Uterus (tissue), 2 donors: ENCODE measurements around the gene PORCN.

Experiments used
- POLR2A ChIP-seq, 2 donors: fragments of 450-650 bp; IDR thresholded peaks; one replicate each; pipeline ENCODE4 v1.6.1; 2016; ENCODE audit warnings: antibody characterized with exemption in 2 of 2, mild to moderate bottlenecking in 1 of 2, moderate library complexity in 1 of 2
- TF ChIP-seq, protein P1 (sequence below), 4 experiments: fragments of 200-600 bp in 2 of 4; fragments of 450-650 bp in 2 of 4; sonication (generic) in 2 of 4; IDR thresholded peaks; one replicate each; pipeline ENCODE4 v1.5.1; 2016 to 2019; ENCODE audit warnings: antibody characterized with exemption in 4 of 4, mild to moderate bottlenecking in 2 of 4, moderate library complexity in 1 of 4

DNA sequence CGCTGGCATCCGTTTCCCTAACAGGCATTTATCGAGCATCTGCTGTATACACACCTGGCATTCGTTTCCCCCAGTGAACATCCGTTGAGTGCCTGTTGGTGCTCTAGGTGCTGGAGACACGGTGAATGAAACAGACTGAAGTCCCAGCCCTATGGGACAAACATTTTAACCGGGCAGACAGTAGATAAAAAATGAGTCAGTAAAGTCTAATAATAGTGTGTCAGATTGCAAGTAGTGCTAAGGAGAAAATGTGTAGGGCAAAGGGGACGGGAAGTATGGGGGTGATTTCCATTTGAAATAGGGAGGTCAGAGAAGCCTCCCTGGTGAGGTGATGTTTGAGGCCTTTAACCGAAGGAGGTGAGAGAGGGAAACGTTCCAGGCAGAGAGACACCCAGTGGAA, 7.5 kb downstream of the PORCN start:
- TF ChIP-seq, protein P1, sequence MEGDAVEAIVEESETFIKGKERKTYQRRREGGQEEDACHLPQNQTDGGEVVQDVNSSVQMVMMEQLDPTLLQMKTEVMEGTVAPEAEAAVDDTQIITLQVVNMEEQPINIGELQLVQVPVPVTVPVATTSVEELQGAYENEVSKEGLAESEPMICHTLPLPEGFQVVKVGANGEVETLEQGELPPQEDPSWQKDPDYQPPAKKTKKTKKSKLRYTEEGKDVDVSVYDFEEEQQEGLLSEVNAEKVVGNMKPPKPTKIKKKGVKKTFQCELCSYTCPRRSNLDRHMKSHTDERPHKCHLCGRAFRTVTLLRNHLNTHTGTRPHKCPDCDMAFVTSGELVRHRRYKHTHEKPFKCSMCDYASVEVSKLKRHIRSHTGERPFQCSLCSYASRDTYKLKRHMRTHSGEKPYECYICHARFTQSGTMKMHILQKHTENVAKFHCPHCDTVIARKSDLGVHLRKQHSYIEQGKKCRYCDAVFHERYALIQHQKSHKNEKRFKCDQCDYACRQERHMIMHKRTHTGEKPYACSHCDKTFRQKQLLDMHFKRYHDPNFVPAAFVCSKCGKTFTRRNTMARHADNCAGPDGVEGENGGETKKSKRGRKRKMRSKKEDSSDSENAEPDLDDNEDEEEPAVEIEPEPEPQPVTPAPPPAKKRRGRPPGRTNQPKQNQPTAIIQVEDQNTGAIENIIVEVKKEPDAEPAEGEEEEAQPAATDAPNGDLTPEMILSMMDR (IDR thresholded peaks at IDR 0.05) = no peak
- no peak for TF ChIP-seq POLR2A (IDR thresholded peaks at IDR 0.05)
